CD4-positive, alpha-beta T cell treated with Interleukin-1 beta for 1 hour (primary cell): Measurements from ENCODE around the gene ADRB2.
"Not testable (repeated sequence)": the region's sequence is repeated elsewhere in the genome, so short reads cannot be mapped to it uniquely, and the experiment has no call there.

Source experiments
- DNase-seq, 2 donors: peaks; one replicate each; pipeline ENCODE4 v3.0.0-alpha.2; 2020 to 2022

ADRB2 gene

GRCh38 chr5:148826053-148826738 lies at the start of gene ADRB2:
Gene ADRB2 (plus strand): TSS chr5:148826611. CDS start chr5:148826832, 221 bp downstream.
- peak; percentile 92 to 94 for DNase-seq

GRCh38 chr5:148776780-148777179 lies 49.6 kb upstream of the ADRB2 start:
- DNase-seq: peak in 1 of 2 donors; percentile 31

DNA sequence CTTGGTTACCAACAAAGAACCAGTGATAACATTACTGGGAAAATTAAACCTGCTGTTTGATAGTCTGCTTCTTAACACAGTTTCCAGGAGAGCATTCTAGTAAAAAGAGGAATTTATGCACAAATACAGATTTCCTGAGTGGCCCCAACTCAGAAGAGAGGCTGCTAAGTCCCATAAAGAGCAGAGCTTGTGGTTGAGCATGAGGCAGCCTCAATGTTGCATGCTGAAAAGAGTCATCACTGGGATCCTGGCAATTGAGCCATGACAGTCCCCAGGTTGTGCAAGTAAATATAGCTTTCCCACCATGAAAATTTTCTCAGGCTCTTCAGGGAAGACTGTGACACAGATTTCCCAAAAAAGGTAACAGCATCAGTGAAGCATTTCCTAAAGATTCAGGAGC lies 47.5 kb upstream of the ADRB2 start:
- no peak for DNase-seq

- no peak for DNase-seq
Measured at GRCh38 chr5:148780711-148781110, 45.7 kb upstream of the ADRB2 start.

- DNase-seq: no peak
Measured at GRCh38 chr5:148781766-148782165, 44.6 kb upstream of the ADRB2 start.

DNA sequence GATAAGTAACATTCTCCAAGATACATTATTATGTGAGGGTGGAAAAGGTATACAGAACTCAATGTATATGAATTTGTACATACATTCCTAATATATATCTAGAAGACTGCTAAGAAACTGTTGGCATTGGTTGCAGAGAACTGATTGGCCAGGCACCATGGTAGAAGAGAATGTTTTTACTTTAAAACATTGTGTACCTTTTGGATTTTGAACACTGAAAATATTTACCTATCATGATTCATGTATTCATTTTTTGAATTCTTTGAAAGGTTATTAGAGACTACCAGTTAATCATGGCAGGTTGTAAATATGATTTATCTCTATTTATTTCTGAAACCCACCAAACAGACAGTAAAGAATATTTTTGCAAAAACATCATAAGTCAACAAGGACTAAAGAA lies 41.2 kb upstream of the ADRB2 start:
- DNase-seq: no peak

DNA sequence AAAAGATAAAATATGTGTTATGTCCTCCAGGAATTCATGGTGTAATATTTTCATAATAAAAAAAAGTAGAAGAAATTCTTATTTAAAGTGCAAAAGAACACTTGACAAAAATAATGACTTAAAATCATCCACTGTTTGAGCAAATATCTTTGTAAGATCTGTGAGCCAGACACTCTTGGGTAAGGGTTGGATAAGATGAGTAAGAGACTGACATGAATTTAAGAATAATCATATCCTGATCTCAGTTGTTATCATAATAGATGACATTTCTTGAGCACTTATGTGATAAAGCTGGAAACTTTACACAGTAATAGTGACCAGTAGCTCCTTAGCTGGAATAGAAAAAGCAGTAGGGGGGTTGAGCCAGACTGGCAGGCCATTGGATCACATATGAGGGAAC lies 40.0 kb upstream of the ADRB2 start:
- no peak for DNase-seq

DNA sequence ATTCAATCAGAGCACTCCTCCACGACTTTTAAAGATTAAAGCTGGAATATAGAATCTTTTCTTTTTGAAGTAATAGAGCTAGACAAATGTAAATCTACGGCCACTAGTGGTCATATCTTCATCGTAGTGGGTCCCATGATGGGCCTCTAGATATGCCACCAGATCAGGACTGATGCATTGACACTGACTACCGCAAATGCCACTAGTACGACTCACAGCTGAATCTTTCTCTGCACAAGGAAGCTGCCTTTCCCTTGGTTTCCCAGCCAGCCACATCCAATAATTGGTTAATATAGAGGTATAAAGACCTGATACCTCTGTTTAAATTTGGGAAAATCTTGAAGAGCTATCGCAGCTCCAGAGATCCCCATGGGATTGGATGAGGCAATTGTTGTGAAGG lies 37.8 kb upstream of the ADRB2 start:
- no peak for DNase-seq

- DNase-seq: no peak
Measured at GRCh38 chr5:148790545-148791333, 35.7 kb upstream of the ADRB2 start.

- DNase-seq: no peak
Measured at GRCh38 chr5:148791334-148791667, 35.1 kb upstream of the ADRB2 start.

DNA sequence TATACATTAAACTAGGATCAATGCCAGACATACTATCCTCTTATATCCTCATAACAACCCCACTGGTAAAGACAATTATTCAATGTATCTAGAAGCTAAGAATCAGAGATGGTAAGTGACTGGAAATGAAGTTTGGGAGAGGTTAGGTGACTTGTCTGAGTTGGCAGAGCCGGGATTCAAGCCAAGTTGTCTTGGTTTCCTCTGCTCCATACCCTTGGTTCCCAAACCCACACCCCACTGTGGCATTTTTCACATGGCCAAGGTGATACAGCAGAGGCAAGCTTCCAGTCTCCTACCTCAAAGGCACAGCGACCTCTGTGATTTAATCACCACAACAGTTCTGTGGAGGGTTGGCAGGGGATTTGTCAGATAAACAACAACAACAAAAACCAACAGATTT lies 34.7 kb upstream of the ADRB2 start:
- DNase-seq: no peak

DNA sequence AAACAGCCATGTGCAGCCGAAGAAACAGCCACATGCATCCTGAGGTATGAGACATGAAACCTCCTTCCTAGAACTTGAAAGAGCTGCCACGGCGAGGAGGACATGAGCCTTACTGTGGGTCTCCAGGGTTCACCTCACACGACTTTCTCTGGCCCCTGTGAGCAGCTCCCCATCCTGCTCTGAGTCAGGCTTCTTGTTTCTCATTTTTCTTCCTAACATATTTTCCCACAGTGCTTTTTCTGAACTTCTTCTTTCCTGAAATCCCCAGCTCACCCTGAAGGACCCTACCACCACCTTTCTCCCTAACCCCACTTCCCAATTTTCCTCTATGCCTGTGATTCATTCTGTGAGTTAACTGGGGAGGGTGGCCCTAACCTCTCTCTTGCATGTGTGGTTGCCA lies 33.7 kb upstream of the ADRB2 start:
- no peak for DNase-seq

DNA sequence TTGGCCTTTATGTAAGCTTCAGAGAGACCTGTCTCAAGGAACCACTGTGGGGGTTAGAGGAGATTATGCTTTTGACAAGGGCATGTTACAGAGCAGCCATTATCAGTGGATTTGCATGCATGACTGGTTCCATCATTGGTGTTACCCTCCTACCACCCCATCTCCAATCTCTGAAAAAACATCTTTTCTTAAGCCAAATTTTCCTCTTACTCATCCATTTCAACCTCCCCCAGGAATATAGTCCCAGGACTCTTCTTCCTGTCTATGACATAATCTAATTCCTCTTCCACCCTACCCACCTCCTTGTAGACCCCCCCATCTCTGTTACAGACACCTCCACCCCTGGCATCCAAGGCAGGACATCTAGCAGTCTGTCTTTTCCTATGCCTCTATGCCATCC lies 33.1 kb upstream of the ADRB2 start:
- DNase-seq: no peak

- DNase-seq: no peak
Measured at GRCh38 chr5:148794275-148794674, 32.1 kb upstream of the ADRB2 start.

- DNase-seq: no peak
Measured at GRCh38 chr5:148794729-148795561, 31.5 kb upstream of the ADRB2 start.

DNA sequence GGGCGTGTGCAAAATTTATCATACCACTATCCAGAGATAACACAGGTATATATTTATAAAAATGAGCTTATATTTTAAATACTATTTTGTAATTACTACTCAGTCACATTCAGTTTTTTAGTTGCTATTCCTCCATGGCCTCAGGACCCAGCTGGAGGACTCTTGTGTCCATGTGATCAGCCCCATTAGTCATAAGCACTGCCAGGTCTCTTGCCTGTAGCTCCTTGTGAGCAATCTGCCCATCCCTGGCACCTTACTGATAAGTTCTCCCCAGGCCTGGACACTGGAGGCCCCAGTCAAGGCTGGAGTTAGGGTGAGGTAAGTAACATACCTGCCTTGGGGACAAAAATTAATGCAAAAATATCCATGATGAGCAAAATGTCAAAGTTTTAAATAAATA lies 29.5 kb upstream of the ADRB2 start:
- DNase-seq: no peak

GRCh38 chr5:148798786-148799185 lies 27.6 kb upstream of the ADRB2 start:
- DNase-seq: no peak

GRCh38 chr5:148799737-148800527 lies 26.5 kb upstream of the ADRB2 start:
- no peak for DNase-seq

DNA sequence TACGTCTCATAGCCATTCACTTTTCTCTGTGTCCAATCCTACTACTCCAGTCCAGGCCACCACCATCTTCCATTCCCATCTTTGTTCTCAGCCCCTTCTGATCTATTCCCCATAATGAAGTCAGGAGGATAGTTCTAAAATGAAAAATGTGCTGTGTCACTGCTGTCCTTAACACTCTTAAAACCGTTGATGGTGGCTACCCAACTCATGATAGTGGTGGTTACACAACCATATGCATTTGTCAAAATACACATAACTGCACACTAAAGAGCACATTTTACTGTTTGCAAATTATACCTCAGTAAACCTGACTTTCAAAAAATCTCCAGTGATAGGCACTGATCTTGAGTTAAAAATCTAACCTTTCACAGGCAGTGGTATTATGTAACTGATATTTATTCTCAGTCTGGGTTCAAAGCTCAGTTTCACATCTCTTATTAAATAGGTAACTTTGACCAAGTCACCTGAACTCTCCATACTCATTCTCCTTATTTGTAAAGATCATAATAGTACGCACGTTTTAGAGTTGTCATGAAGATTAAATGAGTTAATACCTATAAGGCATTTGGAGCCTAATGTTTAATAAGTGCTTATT lies 24.6 kb upstream of the ADRB2 start:
- no peak for DNase-seq

DNA sequence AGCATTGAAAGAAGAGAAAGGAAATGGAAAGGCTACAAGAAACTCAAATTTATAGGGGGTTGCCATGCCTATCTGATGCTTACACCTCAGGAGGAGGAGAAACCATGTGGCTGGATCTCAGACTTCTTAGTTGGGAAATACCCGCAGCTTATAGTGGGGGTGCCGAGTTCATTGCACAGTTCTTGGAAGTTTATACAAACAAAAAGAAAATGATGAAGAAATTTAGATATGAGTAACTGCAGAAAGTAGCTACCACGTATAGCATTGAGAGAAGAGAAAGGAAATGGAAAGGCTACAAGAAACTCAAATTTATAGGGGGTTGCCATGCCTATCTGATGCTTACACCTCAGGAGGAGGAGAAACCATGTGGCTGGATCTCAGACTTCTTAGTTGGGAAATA lies 23.0 kb upstream of the ADRB2 start:
- not testable (repeated sequence) for DNase-seq

GRCh38 chr5:148804393-148804792 lies 22.0 kb upstream of the ADRB2 start:
- DNase-seq: no peak
